Trophoblast cell (in vitro differentiated cells and primary cell): ENCODE data around the gene UBR1.

Experiments used
- DNase-seq, 2 donors: peaks; one replicate each; pipeline ENCODE4 v3.0.0-alpha.2; 2016
- H2AFZ ChIP-seq: 2 replicates; pipeline ENCODE4 v1.6.1; 2013; ENCODE audit warnings: low read length, moderate library complexity, mild to moderate bottlenecking; ENCODE audit not compliant: insufficient read depth, poor library complexity
- H2AK5ac ChIP-seq: 2 replicates; pipeline ENCODE4 v1.6.1; 2013; ENCODE audit warnings: mild to moderate bottlenecking, low read length
- H2BK120ac ChIP-seq: 2 replicates; pipeline ENCODE4 v1.6.1; 2013; ENCODE audit warnings: low read length, mild to moderate bottlenecking, moderate library complexity; ENCODE audit not compliant: insufficient read depth, poor library complexity
- H2BK12ac ChIP-seq: 2 replicates; pipeline ENCODE4 v1.6.1; 2013; ENCODE audit warnings: mild to moderate bottlenecking, low read length, moderate library complexity
- H2BK5ac ChIP-seq: 2 replicates; pipeline ENCODE4 v1.6.1; 2013; ENCODE audit warnings: low read length, low read depth, moderate library complexity, mild to moderate bottlenecking; ENCODE audit not compliant: poor library complexity
- H3K14ac ChIP-seq: 2 replicates; pipeline ENCODE4 v1.6.1; 2013; ENCODE audit warnings: mild to moderate bottlenecking, low read length
- H3K18ac ChIP-seq: 2 replicates; pipeline ENCODE4 v1.6.1; 2013; ENCODE audit warnings: mild to moderate bottlenecking, low read length
- H3K23ac ChIP-seq: 2 replicates; pipeline ENCODE4 v1.6.1; 2013; ENCODE audit warnings: low read length
- H3K27ac ChIP-seq: 2 replicates; pipeline ENCODE4 v1.5.1; 2013; ENCODE audit warnings: low read depth, mild to moderate bottlenecking, inconsistent platforms, low read length, moderate library complexity
- H3K27me3 ChIP-seq: 2 replicates; pipeline ENCODE4 v1.6.1; 2013; ENCODE audit warnings: inconsistent platforms, mild to moderate bottlenecking, low read length, moderate library complexity; ENCODE audit not compliant: insufficient read depth
- H3K36me3 ChIP-seq, 2 experiments: 1 replicate in 1 of 2; 2 replicates in 1 of 2; pipeline ENCODE4 v1.6.1; 2013; ENCODE audit warnings: low read length in 2 of 2, mild to moderate bottlenecking in 2 of 2, moderate library complexity in 1 of 2; ENCODE audit not compliant: insufficient read depth in 2 of 2, control insufficient read depth in 1 of 2
- H3K4ac ChIP-seq: 2 replicates; pipeline ENCODE4 v1.6.1; 2013; ENCODE audit warnings: low read depth, mild to moderate bottlenecking, low read length, moderate library complexity
- H3K4me1 ChIP-seq, 2 experiments: 1 replicate in 1 of 2; 2 replicates in 1 of 2; pipeline ENCODE4 v1.6.1; 2013; ENCODE audit warnings: low read length in 2 of 2, mild to moderate bottlenecking in 2 of 2, moderate library complexity in 1 of 2; ENCODE audit not compliant: insufficient read depth in 2 of 2, control insufficient read depth in 1 of 2
- H3K4me2 ChIP-seq: 2 replicates; pipeline ENCODE4 v1.6.1; 2013; ENCODE audit warnings: inconsistent platforms, mild to moderate bottlenecking, low read length, moderate library complexity
- H3K4me3 ChIP-seq: 2 replicates; pipeline ENCODE4 v1.5.1; 2013; ENCODE audit warnings: mild to moderate bottlenecking, low read depth, low read length, inconsistent platforms
- H3K79me1 ChIP-seq: one replicate; pipeline ENCODE4 v1.6.1; 2013; ENCODE audit warnings: low read length
- H3K79me2 ChIP-seq: 2 replicates; pipeline ENCODE4 v1.6.1; 2013; ENCODE audit warnings: low read length, mild to moderate bottlenecking; ENCODE audit not compliant: control insufficient read depth, insufficient read depth, poor library complexity
- H3K9ac ChIP-seq: 2 replicates; pipeline ENCODE4 v1.6.1; 2013; ENCODE audit warnings: mild to moderate bottlenecking, low read length
- H3K9me3 ChIP-seq: 2 replicates; pipeline ENCODE4 v1.6.1; 2013; ENCODE audit warnings: low read depth, mild to moderate bottlenecking, control low read depth, inconsistent platforms, low read length; ENCODE audit not compliant: insufficient read depth
- H4K12ac ChIP-seq: 2 replicates; pipeline ENCODE4 v1.6.1; 2013; ENCODE audit warnings: low read depth, mild to moderate bottlenecking, low read length, moderate library complexity
- H4K8ac ChIP-seq: 2 replicates; pipeline ENCODE4 v1.6.1; 2013; ENCODE audit warnings: low read depth, mild to moderate bottlenecking, low read length, moderate library complexity
- H4K91ac ChIP-seq: one replicate; pipeline ENCODE4 v1.6.1; 2013; ENCODE audit warnings: low read depth, mild to moderate bottlenecking, low read length, moderate library complexity
- WGBS: extraction: QIAGEN DNeasy Blood & Tissue Kit; methylation state at CpG from one replicate; pipeline ENCODE4 v1.1.7; 2013; ENCODE audit warnings: missing lambda C conversion rate; ENCODE audit not compliant: insufficient read length, insufficient coverage; ENCODE audit errors: extremely low coverage; 5-methylcytosine and 5-hydroxymethylcytosine counted together

Gene UBR1

DNA sequence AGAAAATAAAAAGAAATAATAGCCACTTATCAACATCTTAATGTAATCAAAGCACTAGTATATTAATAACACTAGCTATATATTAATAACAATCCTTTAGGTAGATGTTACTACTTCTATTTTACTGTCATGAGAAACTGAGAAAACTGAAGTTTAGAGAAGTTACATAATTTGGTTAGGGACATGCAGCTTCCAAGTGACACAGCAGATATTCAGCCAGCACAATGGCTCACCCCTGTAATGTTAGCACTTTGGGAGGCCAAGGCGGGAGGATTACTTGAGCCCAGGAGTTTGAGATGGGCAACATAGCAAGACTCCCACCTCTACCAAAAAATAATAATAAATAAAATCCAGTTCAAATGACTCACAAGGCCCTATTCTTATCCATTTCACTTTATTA, 1.9 kb upstream of the UBR1 start:
- Histone ChIP-seq H3K27ac (no peak overlapping the region), H3K14ac (no peak overlapping the region), H2BK5ac (no peak overlapping the region), H3K4me3 (no peak overlapping the region), H3K4me2 (no peak overlapping the region), H3K36me3 (peaks cover 2% of the 10 kb centered on the region in 2 experiments), H3K23ac (no peak overlapping the region), H2BK12ac (no peak overlapping the region), H3K9me3 (no peaks in the 10 kb centered on the region), H3K18ac (no peak overlapping the region), H3K9ac (no peak overlapping the region), H3K4ac (no peak overlapping the region), H3K79me2 (peaks cover 8% of the 10 kb centered on the region), H4K91ac (no peak overlapping the region), H2BK120ac (no peak overlapping the region), H3K27me3 (no peaks in the 10 kb centered on the region), H2AFZ (no peak overlapping the region), H2AK5ac (no peak overlapping the region), H4K8ac (no peak overlapping the region), H3K79me1 (peaks cover 3% of the 10 kb centered on the region), H3K4me1 (peaks cover 0 to 5% of the 10 kb centered on the region in 2 experiments), H4K12ac (no peak overlapping the region)
- no peak for DNase-seq
- WGBS, result no CpG with 5 or more reads among the region's 1 CpG

DNA sequence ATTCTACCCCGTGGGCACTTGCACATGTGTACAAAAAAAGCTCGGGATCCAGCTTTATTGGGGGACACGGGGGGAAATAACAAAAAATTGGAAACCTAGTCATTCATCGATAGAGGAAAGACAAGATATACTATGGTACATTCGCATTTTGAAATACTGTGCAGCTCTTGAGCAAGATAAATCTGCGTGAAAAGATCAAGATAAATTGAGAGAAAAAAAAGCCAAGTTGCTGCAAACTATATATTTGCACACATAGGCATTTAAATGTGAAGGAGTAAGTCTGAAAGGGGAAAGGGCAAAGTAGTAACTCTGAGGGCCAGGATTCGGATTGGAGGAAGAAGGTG, 620 bp upstream of the UBR1 start:
- Histone ChIP-seq H3K79me1 (peaks cover 3% of the 10 kb centered on the region), H3K4ac (no peak overlapping the region), H2BK12ac (no peak overlapping the region), H3K23ac (no peak overlapping the region), H3K4me1 (peaks cover 0 to 5% of the 10 kb centered on the region in 2 experiments), H3K27ac (no peak overlapping the region), H3K27me3 (no peaks in the 10 kb centered on the region), H3K9ac (peak overlapping the region; percentile 90), H2BK120ac (no peak overlapping the region), H3K36me3 (peaks cover 2 to 3% of the 10 kb centered on the region in 2 experiments), H3K79me2 (peaks cover 8% of the 10 kb centered on the region), H2AK5ac (no peak overlapping the region), H3K14ac (no peak overlapping the region), H2BK5ac (no peak overlapping the region), H4K91ac (no peak overlapping the region), H4K8ac (peak overlapping the region; percentile 81), H3K4me3 (peak overlapping the region; percentile 93), H3K18ac (no peak overlapping the region), H4K12ac (peak overlapping the region; percentile 22), H3K4me2 (peak overlapping the region; percentile 78), H2AFZ (peak overlapping the region; percentile 5), H3K9me3 (no peaks in the 10 kb centered on the region)
- peak in 1 of 2 donors; percentile 29 for DNase-seq
- no CpG with 5 or more reads among the region's 7 CpGs for WGBS

DNA sequence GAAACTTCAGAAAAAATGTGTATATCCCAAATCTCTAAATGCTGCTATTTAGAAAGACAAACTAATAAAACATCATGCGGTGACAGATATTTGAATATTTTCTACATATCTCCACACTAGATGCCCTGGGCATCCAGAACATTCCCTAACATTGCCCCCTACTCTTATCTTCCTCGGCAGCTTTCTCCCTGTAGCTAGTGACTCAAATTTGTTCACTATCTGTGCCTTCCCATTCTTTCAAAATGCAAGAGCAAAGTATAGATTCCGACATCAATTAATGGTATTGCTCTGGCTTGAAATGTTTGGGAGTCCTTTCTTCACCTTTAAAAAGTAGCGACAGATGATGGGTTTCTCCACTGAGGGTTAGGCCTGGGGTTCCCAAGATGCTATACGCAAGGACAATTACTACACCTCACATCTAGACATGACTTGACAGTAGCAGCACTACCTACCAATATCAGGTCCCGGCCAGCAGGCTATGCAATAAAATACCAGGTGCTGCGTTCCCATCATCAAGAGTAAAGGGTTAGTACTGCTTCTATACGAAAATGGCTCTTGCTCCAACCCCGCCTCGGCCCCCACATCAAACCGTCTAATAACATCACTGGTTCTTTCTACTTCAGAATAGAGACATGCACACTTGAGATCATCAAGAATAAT, 631 bp downstream of the UBR1 start:
- no CpG with 5 or more reads among the region's 11 CpGs for WGBS
- Histone ChIP-seq H3K36me3 (peaks cover 3 to 8% of the 10 kb centered on the region in 2 experiments), H4K8ac (peak overlapping the region; percentile 89), H2BK5ac (no peak overlapping the region), H3K4ac (peak overlapping the region; percentile 57), H3K18ac (no peak overlapping the region), H3K4me1 (peaks cover 0 to 5% of the 10 kb centered on the region in 2 experiments), H3K79me2 (peaks cover 8% of the 10 kb centered on the region), H4K12ac (peak overlapping the region; percentile 47), H4K91ac (peak overlapping the region; percentile 51), H3K4me3 (peak overlapping the region; percentile 93), H2BK120ac (no peak overlapping the region), H3K79me1 (peaks cover 3% of the 10 kb centered on the region), H2BK12ac (no peak overlapping the region), H3K9ac (peak overlapping the region; percentile 96), H3K27ac (no peak overlapping the region), H3K14ac (peak overlapping the region; percentile 64), H3K27me3 (no peaks in the 10 kb centered on the region), H3K4me2 (peak overlapping the region; percentile 78), H2AFZ (peak overlapping the region; percentile 37), H3K23ac (no peak overlapping the region), H3K9me3 (no peaks in the 10 kb centered on the region), H2AK5ac (peak overlapping the region; percentile 71)
- DNase-seq, result peak in 1 of 2 donors; percentile 28

DNA sequence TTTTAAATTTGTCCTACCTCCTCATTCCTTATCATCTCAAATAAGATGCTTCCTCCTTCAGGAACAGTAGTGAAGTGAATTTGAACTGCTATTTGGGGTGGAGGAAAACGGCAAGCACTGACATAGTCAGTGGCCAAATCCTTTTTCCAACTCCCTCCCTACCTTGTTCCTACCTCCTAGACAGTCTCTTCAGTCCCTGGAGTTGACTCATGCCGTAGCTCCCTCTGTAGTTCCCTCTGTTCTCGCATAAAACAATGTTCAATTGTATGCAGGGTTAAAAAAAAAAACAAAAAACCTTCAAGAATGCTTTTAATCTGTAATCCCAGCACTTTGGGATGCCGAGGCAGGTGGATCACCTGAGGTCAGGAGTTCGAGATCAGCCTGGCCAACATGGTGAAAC, 1.4 kb downstream of the UBR1 start:
- peaks cover 0 to 5% of the 10 kb centered on the region in 2 experiments for H3K4me1 ChIP-seq
- WGBS, result no CpG with 5 or more reads among the region's 5 CpGs
- peak overlapping the region; percentile 96 for H3K4ac ChIP-seq
- no peak overlapping the region for H3K4me2 ChIP-seq
- no peak overlapping the region for H3K4me3 ChIP-seq
- H3K14ac ChIP-seq, result no peak overlapping the region
- peak overlapping the region; percentile 36 for H4K8ac ChIP-seq
- no peak overlapping the region for H2BK12ac ChIP-seq
- no peak overlapping the region for H4K12ac ChIP-seq
- no peaks in the 10 kb centered on the region for H3K27me3 ChIP-seq
- no peak overlapping the region for H3K18ac ChIP-seq
- no peaks in the 10 kb centered on the region for H3K9me3 ChIP-seq
- no peak overlapping the region for H2AFZ ChIP-seq
- no peak overlapping the region for H3K23ac ChIP-seq
- no peak overlapping the region for H3K9ac ChIP-seq
- no peak overlapping the region for H2BK120ac ChIP-seq
- no peak overlapping the region for H2BK5ac ChIP-seq
- peaks cover 8% of the 10 kb centered on the region for H3K79me2 ChIP-seq
- no peak overlapping the region for H2AK5ac ChIP-seq
- H3K27ac ChIP-seq, result no peak overlapping the region
- no peak overlapping the region for H4K91ac ChIP-seq
- peaks cover 3% of the 10 kb centered on the region for H3K79me1 ChIP-seq
- DNase-seq, result no peak
- peaks cover 3 to 11% of the 10 kb centered on the region in 2 experiments for H3K36me3 ChIP-seq
